Ascending aorta (tissue), 2 donors: Measurements from ENCODE around the gene RASA3. TPM values are rescaled to one million over a fixed set of nuclear protein-coding genes. Genes with fewer than 3 reads are reported as not detected.
A peak's percentile ranks its signal among the peaks of the same experiment; 100 is the strongest.

ENCODE experiments used
- DNase-seq, 2 donors: peaks; one replicate each; pipeline ENCODE4 v3.0.0-alpha.2; 2019; ENCODE audit warnings: low spot score in 2 of 2
- H3K27ac ChIP-seq, 2 donors: fragments of 200-600 bp; sonication (generic); one replicate each; pipeline ENCODE4 v1.5.1; 2016 to 2017; ENCODE audit warnings: mild to moderate bottlenecking in 1 of 2
- H3K27me3 ChIP-seq: fragments of 200-600 bp; sonication (generic); one replicate; pipeline ENCODE4 v1.5.1; 2017
- H3K36me3 ChIP-seq, 2 donors: fragments of 200-600 bp; sonication (generic); one replicate each; pipeline ENCODE4 v1.5.1; 2016
- H3K4me1 ChIP-seq, 2 donors: fragments of 200-600 bp; sonication (generic); one replicate each; pipeline ENCODE4 v1.5.1; 2016 to 2017; ENCODE audit warnings: mild to moderate bottlenecking in 1 of 2
- H3K4me3 ChIP-seq, 2 donors: fragments of 200-600 bp; sonication (generic); one replicate each; pipeline ENCODE4 v1.5.1; 2016 to 2017; ENCODE audit warnings: mild to moderate bottlenecking in 1 of 2
- H3K9me3 ChIP-seq, 2 donors: fragments of 200-600 bp; sonication (generic); one replicate each; pipeline ENCODE4 v1.5.1; 2016
- CTCF ChIP-seq, 3 experiments: fragments of 200-600 bp in 2 of 3; fragments of 450-650 bp in 1 of 3; sonication (generic) in 2 of 3; IDR thresholded peaks; one replicate each; pipeline ENCODE4 v1.5.1; 2016 to 2019; ENCODE audit warnings: antibody characterized with exemption in 3 of 3, mild to moderate bottlenecking in 1 of 3, moderate library complexity in 1 of 3
- intact Hi-C: fragments of 100-400 bp; cut with DNase I; formaldehyde crosslinking; loops from one replicate; pipeline ENCODE4 v1.15.1; 2023
- total RNA-seq: library from RNA; depleted of rRNA; stranded (reverse); fragments of >200 nt; gene quantifications from one replicate; pipeline ENCODE4 v1.1.0, GENCODE V29; 2016

The RASA3 gene
- total RNA-seq, 1 donor from 2014 or later: 30.7 TPM

- H3K27me3 ChIP-seq: no peaks in the 10 kb centered on the region
- TF ChIP-seq CTCF (IDR thresholded peaks at IDR 0.05): no peak
- H3K36me3 ChIP-seq: no peaks in the 10 kb centered on the region
- H3K4me1 ChIP-seq: peaks cover 14 to 23% of the 10 kb centered on the region in 2 donors
- H3K27ac ChIP-seq: no peak overlapping the region
- intact Hi-C loops: no loop called here
- H3K4me3 ChIP-seq: no peak overlapping the region
- DNase-seq: peak in 1 of 2 donors; percentile 56
- H3K9me3 ChIP-seq: no peaks in the 10 kb centered on the region
Measured at GRCh38 chr13:114123448-114123847, 9.0 kb downstream of the RASA3 start.

GRCh38 chr13:114122591-114123211 is 9.7 kb downstream of the RASA3 start:
- Histone ChIP-seq H3K27me3 (no peaks in the 10 kb centered on the region), H3K4me1 (peaks cover 8 to 22% of the 10 kb centered on the region in 2 donors), H3K27ac (peak overlapping the region in 1 of 2 donors; percentile 6), H3K4me3 (no peak overlapping the region), H3K36me3 (no peaks in the 10 kb centered on the region), H3K9me3 (no peaks in the 10 kb centered on the region)
- no peak for TF ChIP-seq CTCF (IDR thresholded peaks at IDR 0.05)
- intact Hi-C loops: no loop called here
- peak in 1 of 2 donors; percentile 60 for DNase-seq

- Histone ChIP-seq H3K9me3 (no peaks in the 10 kb centered on the region), H3K36me3 (no peaks in the 10 kb centered on the region), H3K27me3 (no peaks in the 10 kb centered on the region), H3K27ac (peak overlapping the region; percentile 6 to 75), H3K4me3 (no peak overlapping the region), H3K4me1 (peaks cover 4 to 16% of the 10 kb centered on the region in 2 donors)
- DNase-seq: no peak
- TF ChIP-seq CTCF (IDR thresholded peaks at IDR 0.05): no peak
- intact Hi-C loops: no loop called here
Measured at GRCh38 chr13:114122127-114122511, 10.3 kb downstream of the RASA3 start.

- H3K36me3 ChIP-seq: no peaks in the 10 kb centered on the region
- no peak for TF ChIP-seq CTCF (IDR thresholded peaks at IDR 0.05)
- H3K27ac ChIP-seq: peak overlapping the region; percentile 6 to 75
- DNase-seq: no peak
- H3K4me3 ChIP-seq: no peak overlapping the region
- no peaks in the 10 kb centered on the region for H3K9me3 ChIP-seq
- peaks cover 4 to 14% of the 10 kb centered on the region in 2 donors for H3K4me1 ChIP-seq
- intact Hi-C loops: no loop called here
- H3K27me3 ChIP-seq: no peaks in the 10 kb centered on the region
Measured at GRCh38 chr13:114121496-114122126, 10.8 kb downstream of the RASA3 start.

GRCh38 chr13:114121031-114121430 is 11.4 kb downstream of the RASA3 start:
- H3K4me1 ChIP-seq: peaks cover 4 to 14% of the 10 kb centered on the region in 2 donors
- no peaks in the 10 kb centered on the region for H3K9me3 ChIP-seq
- no peak for TF ChIP-seq CTCF (IDR thresholded peaks at IDR 0.05)
- H3K36me3 ChIP-seq: no peaks in the 10 kb centered on the region
- peak overlapping the region; percentile 75 to 87 for H3K27ac ChIP-seq
- H3K4me3 ChIP-seq: no peak overlapping the region
- no peak for DNase-seq
- intact Hi-C loops: no loop called here
- H3K27me3 ChIP-seq: no peaks in the 10 kb centered on the region
